HCT116 (cell line): Measurements from ENCODE around the gene PLEKHG3.

Experiments
- CTCF ChIP-seq, 3 experiments: fragments of 200-600 bp in 1 of 3; sonication (generic) in 1 of 3; IDR thresholded peaks in 2 of 3; conservative IDR thresholded peaks in 1 of 3; 2 replicates each; pipeline ENCODE4 v1.5.1; 2012 to 2017; ENCODE audit warnings: low read depth in 2 of 3, low read length in 2 of 3, antibody characterized with exemption in 1 of 3, borderline replicate concordance in 1 of 3, control low read depth in 1 of 3, mild to moderate bottlenecking in 1 of 3, mixed read lengths in 1 of 3, mixed run types in 1 of 3, moderate library complexity in 1 of 3; ENCODE audit not compliant: insufficient read depth in 1 of 3
- EZH2 ChIP-seq: fragments of 200-600 bp; sonication (generic); IDR thresholded peaks from 2 replicates; pipeline ENCODE4 v1.6.1; 2017; ENCODE audit warnings: antibody characterized with exemption, mixed run types
- POLR2A ChIP-seq: IDR thresholded peaks from 2 replicates; pipeline ENCODE4 v1.7.0; 2011; ENCODE audit warnings: borderline replicate concordance; ENCODE audit not compliant: insufficient read depth, insufficient read length; ENCODE audit errors: extremely low read depth

GRCh38 chr14:64654901-64655300, 49.3 kb upstream of the PLEKHG3 start:
- TF ChIP-seq POLR2A = no peak
- no peak for TF ChIP-seq EZH2
- no peak for TF ChIP-seq CTCF (IDR thresholded peaks at IDR 0.05 in 2 of 3, conservative IDR thresholded peaks at IDR 0.05 in 1 of 3; ENCODE audit: borderline replicate concordance in 1 of 3, insufficient read depth in 1 of 3, low read depth in 2 of 3, low read length in 2 of 3)
